ENCODE measurements around the gene SORT1. TPM values are rescaled to one million over a fixed set of nuclear protein-coding genes. Genes with fewer than 3 reads are reported as not detected.

Gene SORT1
- total RNA-seq, 1 donor from 2014 or later = 30.7 TPM

DNA sequence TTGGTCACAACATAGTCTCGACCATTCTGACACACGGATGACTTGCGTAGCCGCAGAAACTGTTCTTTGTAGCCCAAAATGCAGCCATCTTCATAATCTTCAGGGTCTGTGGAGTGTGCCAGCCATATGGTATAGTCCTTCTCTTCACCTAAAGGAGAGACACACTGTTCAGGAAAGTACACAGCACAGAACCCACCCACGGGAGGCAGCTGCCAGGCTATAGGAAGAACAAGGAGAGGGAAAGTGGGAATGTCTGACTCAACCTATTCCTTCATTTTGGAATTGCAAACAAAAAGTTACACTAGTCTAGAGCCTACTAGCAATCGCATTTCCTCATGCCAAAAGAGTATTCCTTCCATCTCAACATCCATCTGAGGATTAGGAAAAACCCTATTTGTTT, 74.7 kb downstream of the SORT1 start:
- H3K36me3 ChIP-seq = peaks cover 0 to 13% of the 10 kb centered on the region in 2 donors
- TF ChIP-seq POLR2AphosphoS5 (IDR thresholded peaks at IDR 0.05; ENCODE audit: insufficient read depth in 1 of 2, low read depth in 1 of 2) (no peak), POLR2A (IDR thresholded peaks at IDR 0.05) (no peak)
- TF ChIP-seq, protein P1, sequence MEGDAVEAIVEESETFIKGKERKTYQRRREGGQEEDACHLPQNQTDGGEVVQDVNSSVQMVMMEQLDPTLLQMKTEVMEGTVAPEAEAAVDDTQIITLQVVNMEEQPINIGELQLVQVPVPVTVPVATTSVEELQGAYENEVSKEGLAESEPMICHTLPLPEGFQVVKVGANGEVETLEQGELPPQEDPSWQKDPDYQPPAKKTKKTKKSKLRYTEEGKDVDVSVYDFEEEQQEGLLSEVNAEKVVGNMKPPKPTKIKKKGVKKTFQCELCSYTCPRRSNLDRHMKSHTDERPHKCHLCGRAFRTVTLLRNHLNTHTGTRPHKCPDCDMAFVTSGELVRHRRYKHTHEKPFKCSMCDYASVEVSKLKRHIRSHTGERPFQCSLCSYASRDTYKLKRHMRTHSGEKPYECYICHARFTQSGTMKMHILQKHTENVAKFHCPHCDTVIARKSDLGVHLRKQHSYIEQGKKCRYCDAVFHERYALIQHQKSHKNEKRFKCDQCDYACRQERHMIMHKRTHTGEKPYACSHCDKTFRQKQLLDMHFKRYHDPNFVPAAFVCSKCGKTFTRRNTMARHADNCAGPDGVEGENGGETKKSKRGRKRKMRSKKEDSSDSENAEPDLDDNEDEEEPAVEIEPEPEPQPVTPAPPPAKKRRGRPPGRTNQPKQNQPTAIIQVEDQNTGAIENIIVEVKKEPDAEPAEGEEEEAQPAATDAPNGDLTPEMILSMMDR (IDR thresholded peaks at IDR 0.05) = no peak
- intact Hi-C loops (cut with DNase I) = no loop called here

DNA sequence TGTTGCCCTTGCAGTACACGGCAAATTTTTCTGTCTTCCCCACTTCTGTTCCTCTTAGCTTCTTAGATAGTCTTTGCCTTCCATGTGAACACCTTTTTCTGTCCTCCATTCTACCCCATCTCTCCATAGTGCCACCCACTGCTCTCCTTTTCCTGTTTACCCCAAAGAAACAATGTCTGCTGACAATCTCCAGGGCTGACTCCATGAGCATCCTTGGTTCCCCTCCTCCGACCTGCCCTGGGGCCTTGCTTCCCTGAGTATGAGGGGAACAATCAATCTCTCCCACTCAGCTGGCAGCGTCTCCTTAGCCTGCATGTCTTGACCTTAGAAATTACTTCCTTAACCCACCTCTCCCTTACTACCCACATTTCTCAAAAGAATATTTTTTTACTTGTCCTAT, 78.6 kb downstream of the SORT1 start:
- H3K27ac ChIP-seq = no peak overlapping the region
- H3K4me3 ChIP-seq = no peak overlapping the region
- TF ChIP-seq POLR2A (IDR thresholded peaks at IDR 0.05) (no peak), POLR2AphosphoS5 (IDR thresholded peaks at IDR 0.05; ENCODE audit: insufficient read depth in 1 of 2, low read depth in 1 of 2) (no peak)
- TF ChIP-seq, protein P1 (IDR thresholded peaks at IDR 0.05) = no peak
- H3K4me1 ChIP-seq = no peaks in the 10 kb centered on the region
- H3K9me3 ChIP-seq = no peaks in the 10 kb centered on the region
- H3K27me3 ChIP-seq = no peaks in the 10 kb centered on the region
- peaks cover 0 to 22% of the 10 kb centered on the region in 2 donors for H3K36me3 ChIP-seq
- no peak for DNase-seq (ENCODE audit: extremely low spot score in 2 of 2)
- intact Hi-C loops (cut with DNase I) = no loop called here

More for the DNA sequence above, 74.7 kb downstream of the SORT1 start:
- H3K27me3 ChIP-seq = no peaks in the 10 kb centered on the region
- H3K4me1 ChIP-seq = no peaks in the 10 kb centered on the region
- H3K9me3 ChIP-seq = no peaks in the 10 kb centered on the region
- H3K27ac ChIP-seq = no peak overlapping the region
- DNase-seq (ENCODE audit: extremely low spot score in 2 of 2) = no peak
- no peak overlapping the region for H3K4me3 ChIP-seq

DNA sequence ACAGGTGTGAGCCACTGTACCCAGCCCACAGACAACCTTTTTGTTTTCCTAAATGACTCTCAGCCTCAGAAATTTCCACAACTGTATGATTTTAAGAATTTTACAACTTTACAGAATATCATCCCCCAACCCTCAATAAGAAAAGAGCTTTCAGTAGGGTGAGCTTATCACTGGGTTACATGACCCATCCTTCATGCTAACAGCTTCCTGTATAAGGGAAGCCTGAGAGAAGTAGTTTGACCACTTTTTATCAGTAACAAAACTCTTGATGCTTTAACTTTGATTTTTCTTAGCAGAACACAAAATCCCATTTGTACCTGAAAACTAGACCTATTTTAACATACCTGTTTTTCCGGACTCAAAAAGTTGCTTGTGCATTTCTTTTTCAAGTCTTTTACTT, 81.2 kb downstream of the SORT1 start:
- no peak overlapping the region for H3K4me3 ChIP-seq

GRCh38 chr1:109315288-109315687, 82.4 kb downstream of the SORT1 start:
- intact Hi-C loops (cut with DNase I) = no loop called here
- no peak for TF ChIP-seq POLR2A (IDR thresholded peaks at IDR 0.05)
- TF ChIP-seq POLR2AphosphoS5 (IDR thresholded peaks at IDR 0.05; ENCODE audit: insufficient read depth in 1 of 2, low read depth in 1 of 2) = no peak
- TF ChIP-seq, protein P1 (IDR thresholded peaks at IDR 0.05) = no peak
- Histone ChIP-seq H3K9me3 (no peaks in the 10 kb centered on the region), H3K27me3 (no peaks in the 10 kb centered on the region), H3K4me3 (no peak overlapping the region), H3K27ac (no peak overlapping the region), H3K4me1 (no peaks in the 10 kb centered on the region), H3K36me3 (peaks cover 0 to 12% of the 10 kb centered on the region in 2 donors)
- DNase-seq (ENCODE audit: extremely low spot score in 2 of 2) = no peak

More for the DNA sequence above, 81.2 kb downstream of the SORT1 start:
- Histone ChIP-seq H3K9me3 (no peaks in the 10 kb centered on the region), H3K36me3 (peaks cover 0 to 12% of the 10 kb centered on the region in 2 donors), H3K27ac (no peak overlapping the region), H3K27me3 (no peaks in the 10 kb centered on the region), H3K4me1 (no peaks in the 10 kb centered on the region)
- intact Hi-C loops (cut with DNase I) = no loop called here
- TF ChIP-seq POLR2AphosphoS5 (IDR thresholded peaks at IDR 0.05; ENCODE audit: insufficient read depth in 1 of 2, low read depth in 1 of 2) (no peak), POLR2A (IDR thresholded peaks at IDR 0.05) (no peak)
- TF ChIP-seq, protein P1 (IDR thresholded peaks at IDR 0.05) = no peak
- DNase-seq (ENCODE audit: extremely low spot score in 2 of 2) = no peak

DNA sequence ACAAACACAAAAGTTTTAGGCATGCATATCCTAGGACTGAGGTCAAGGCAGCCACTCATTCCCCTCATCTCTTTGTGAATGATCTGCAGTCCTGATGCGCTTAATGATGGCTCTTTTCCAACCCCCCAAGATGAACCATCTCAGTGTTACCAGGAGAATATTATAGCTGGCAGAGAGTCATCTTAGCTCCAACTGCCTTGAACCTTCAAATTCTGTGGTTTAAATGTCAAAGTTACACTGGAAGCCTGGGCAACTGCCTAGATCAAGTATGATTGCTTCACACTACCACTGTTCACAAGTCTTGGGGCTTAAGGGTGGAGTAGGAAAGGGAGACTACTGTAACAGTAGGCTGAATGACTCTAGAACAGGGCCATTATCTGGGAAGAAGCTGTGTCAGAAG, 82.9 kb downstream of the SORT1 start:
- TF ChIP-seq POLR2AphosphoS5 (IDR thresholded peaks at IDR 0.05; ENCODE audit: insufficient read depth in 1 of 2, low read depth in 1 of 2) (no peak), POLR2A (IDR thresholded peaks at IDR 0.05) (no peak)
- TF ChIP-seq, protein P1 (IDR thresholded peaks at IDR 0.05) = no peak
- H3K4me3 ChIP-seq = no peak overlapping the region
- peaks cover 0 to 12% of the 10 kb centered on the region in 2 donors for H3K36me3 ChIP-seq
- H3K27me3 ChIP-seq = no peaks in the 10 kb centered on the region
- intact Hi-C loops (cut with DNase I) = no loop called here
- H3K9me3 ChIP-seq = no peaks in the 10 kb centered on the region
- no peak for DNase-seq (ENCODE audit: extremely low spot score in 2 of 2)
- H3K4me1 ChIP-seq = no peaks in the 10 kb centered on the region
- H3K27ac ChIP-seq = no peak overlapping the region
